Fibroblast of lung (primary cell): ENCODE measurements around the gene HAAO. TPM values are rescaled to one million over a fixed set of nuclear protein-coding genes. Genes with fewer than 3 reads are reported as not detected.

Experiments used
- DNase-seq, 2 donors: peaks; one replicate each; pipeline versions ENCODE4 v3.0.0 to v3.0.0-alpha.2; 2010; ENCODE audit warnings: low read depth in 2 of 2
- H2AFZ ChIP-seq: 2 replicates; pipeline ENCODE4 v1.5.1; 2012; ENCODE audit warnings: low read length, control low read depth, inconsistent platforms
- H3K27ac ChIP-seq: 2 replicates; pipeline ENCODE4 v1.5.1; 2011; ENCODE audit warnings: low read length, control low read depth; ENCODE audit not compliant: insufficient read depth
- H3K27me3 ChIP-seq: 2 replicates; pipeline ENCODE4 v1.5.1; 2011; ENCODE audit warnings: mild to moderate bottlenecking, low read length; ENCODE audit not compliant: control insufficient read depth, insufficient read depth
- H3K36me3 ChIP-seq: 2 replicates; pipeline ENCODE4 v1.5.1; 2011; ENCODE audit warnings: low read length; ENCODE audit not compliant: control insufficient read depth, insufficient read depth
- H3K4me1 ChIP-seq: 2 replicates; pipeline ENCODE4 v1.5.1; 2011; ENCODE audit warnings: low read length; ENCODE audit not compliant: control insufficient read depth, insufficient read depth; ENCODE audit errors: extremely low read depth
- H3K4me2 ChIP-seq: 2 replicates; pipeline ENCODE4 v1.5.1; 2011; ENCODE audit warnings: low read length, control low read depth; ENCODE audit not compliant: insufficient read depth; ENCODE audit errors: extremely low read depth
- H3K4me3 ChIP-seq, 4 experiments: fragments of 200-600 bp in 1 of 4; sonication (generic) in 1 of 4; replicated peaks in 1 of 4; 2 replicates each; pipeline ENCODE4 v1.5.1; 2011 to 2016; ENCODE audit warnings: low read length in 4 of 4, low read depth in 3 of 4, mild to moderate bottlenecking in 3 of 4, control low read depth in 2 of 4, inconsistent platforms in 1 of 4, mixed read lengths in 1 of 4; ENCODE audit not compliant: insufficient read depth in 1 of 4; ENCODE audit errors: control extremely low read depth in 1 of 4
- H3K79me2 ChIP-seq: 2 replicates; pipeline ENCODE4 v1.5.1; 2012; ENCODE audit warnings: mild to moderate bottlenecking, low read length, inconsistent platforms; ENCODE audit not compliant: control insufficient read depth, insufficient read depth
- H3K9ac ChIP-seq: 2 replicates; pipeline ENCODE4 v1.5.1; 2011; ENCODE audit warnings: mild to moderate bottlenecking, low read length, control low read depth; ENCODE audit not compliant: insufficient read depth
- H3K9me3 ChIP-seq: 2 replicates; pipeline ENCODE4 v1.5.1; 2012; ENCODE audit warnings: low read depth, low read length; ENCODE audit not compliant: control insufficient read depth, insufficient read depth
- H4K20me1 ChIP-seq: 2 replicates; pipeline ENCODE4 v1.5.1; 2011; ENCODE audit warnings: low read length; ENCODE audit not compliant: control insufficient read depth, insufficient read depth; ENCODE audit errors: extremely low read depth
- EZH2 ChIP-seq: IDR thresholded peaks from 2 replicates; pipeline ENCODE4 v1.5.1; 2012; ENCODE audit warnings: low read length, control low read depth, mild to moderate bottlenecking; ENCODE audit errors: missing control alignments
- polyA plus RNA-seq, 2 donors: library from polyadenylated mRNA; depleted of rRNA in 1 of 2; stranded (reverse) in 1 of 2; unstranded in 1 of 2; fragments of >200 nt; gene quantifications; 2 replicates each; pipeline ENCODE4 v1.2.1, GENCODE V29; 2011 to 2012; ENCODE audit warnings: missing spikeins in 1 of 2
- total RNA-seq: library from RNA; depleted of rRNA; stranded (reverse); fragments of >200 nt; gene quantifications from 2 replicates; pipeline ENCODE4 v1.2.1, GENCODE V29; 2014
- TF ChIP-seq, protein P1 (sequence below), 2 donors: IDR thresholded peaks in 1 of 2; conservative IDR thresholded peaks in 1 of 2; 1 replicate in 1 of 2; 2 replicates in 1 of 2; pipeline ENCODE4 v1.5.1; 2011 to 2012; ENCODE audit warnings: low read length in 2 of 2, control low read depth in 1 of 2, inconsistent platforms in 1 of 2, low read depth in 1 of 2, mild to moderate bottlenecking in 1 of 2

HAAO gene
- total and polyA plus RNA-seq, 2 donors (not counting 1 experiment from before 2014, with no cell fraction given) = 0.58 to 4.1 TPM

- peaks cover 4% of the 10 kb centered on the region for H3K4me1 ChIP-seq
- no peak overlapping the region for H3K4me3 ChIP-seq
- DNase-seq = no peak
- H4K20me1 ChIP-seq = no peaks in the 10 kb centered on the region
- H3K79me2 ChIP-seq = no peaks in the 10 kb centered on the region
- H3K27me3 ChIP-seq = peaks cover 4% of the 10 kb centered on the region
- H3K9me3 ChIP-seq = no peaks in the 10 kb centered on the region
- no peak overlapping the region for H3K9ac ChIP-seq
- no peak overlapping the region for H3K4me2 ChIP-seq
- H3K27ac ChIP-seq = no peak overlapping the region
- H3K36me3 ChIP-seq = no peaks in the 10 kb centered on the region
- H2AFZ ChIP-seq = no peak overlapping the region
- TF ChIP-seq, protein P1, sequence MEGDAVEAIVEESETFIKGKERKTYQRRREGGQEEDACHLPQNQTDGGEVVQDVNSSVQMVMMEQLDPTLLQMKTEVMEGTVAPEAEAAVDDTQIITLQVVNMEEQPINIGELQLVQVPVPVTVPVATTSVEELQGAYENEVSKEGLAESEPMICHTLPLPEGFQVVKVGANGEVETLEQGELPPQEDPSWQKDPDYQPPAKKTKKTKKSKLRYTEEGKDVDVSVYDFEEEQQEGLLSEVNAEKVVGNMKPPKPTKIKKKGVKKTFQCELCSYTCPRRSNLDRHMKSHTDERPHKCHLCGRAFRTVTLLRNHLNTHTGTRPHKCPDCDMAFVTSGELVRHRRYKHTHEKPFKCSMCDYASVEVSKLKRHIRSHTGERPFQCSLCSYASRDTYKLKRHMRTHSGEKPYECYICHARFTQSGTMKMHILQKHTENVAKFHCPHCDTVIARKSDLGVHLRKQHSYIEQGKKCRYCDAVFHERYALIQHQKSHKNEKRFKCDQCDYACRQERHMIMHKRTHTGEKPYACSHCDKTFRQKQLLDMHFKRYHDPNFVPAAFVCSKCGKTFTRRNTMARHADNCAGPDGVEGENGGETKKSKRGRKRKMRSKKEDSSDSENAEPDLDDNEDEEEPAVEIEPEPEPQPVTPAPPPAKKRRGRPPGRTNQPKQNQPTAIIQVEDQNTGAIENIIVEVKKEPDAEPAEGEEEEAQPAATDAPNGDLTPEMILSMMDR (conservative IDR thresholded peaks at IDR 0.05 in 1 of 2, IDR thresholded peaks at IDR 0.05 in 1 of 2; ENCODE audit: low read depth in 1 of 2, low read length in 2 of 2) = no peak
- no peak for TF ChIP-seq EZH2
Measured at GRCh38 chr2:42808301-42808700, 15.9 kb upstream of the HAAO start.

DNA sequence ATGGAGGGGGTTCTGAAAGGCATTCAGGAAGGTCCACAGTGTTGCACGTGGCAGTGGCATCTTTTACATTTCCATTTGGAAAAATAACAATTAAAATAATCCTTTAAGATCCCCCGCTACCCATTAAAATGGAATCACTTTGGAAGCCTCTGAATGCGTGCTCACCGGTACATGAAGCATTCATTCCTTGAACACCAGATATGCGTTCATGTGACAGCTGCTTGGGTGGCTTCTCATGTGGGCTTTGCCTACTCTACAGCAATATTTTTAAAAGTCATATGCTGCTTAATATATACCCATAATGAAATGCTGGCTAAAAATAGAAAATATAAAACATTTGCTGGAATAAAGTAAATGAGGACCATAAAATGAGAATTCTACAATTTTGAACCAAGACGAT, 14.4 kb upstream of the HAAO start:
- no peak for TF ChIP-seq EZH2
- TF ChIP-seq, protein P1 (conservative IDR thresholded peaks at IDR 0.05 in 1 of 2, IDR thresholded peaks at IDR 0.05 in 1 of 2; ENCODE audit: low read depth in 1 of 2, low read length in 2 of 2) = no peak
- no peaks in the 10 kb centered on the region for H4K20me1 ChIP-seq
- no peaks in the 10 kb centered on the region for H3K79me2 ChIP-seq
- H3K4me2 ChIP-seq = no peak overlapping the region
- no peak overlapping the region for H3K4me3 ChIP-seq
- peaks cover 4% of the 10 kb centered on the region for H3K27me3 ChIP-seq
- H3K27ac ChIP-seq = no peak overlapping the region
- DNase-seq = no peak
- H3K9ac ChIP-seq = no peak overlapping the region
- no peaks in the 10 kb centered on the region for H3K36me3 ChIP-seq
- H3K4me1 ChIP-seq = peaks cover 4% of the 10 kb centered on the region
- H3K9me3 ChIP-seq = no peaks in the 10 kb centered on the region
- no peak overlapping the region for H2AFZ ChIP-seq

- no peaks in the 10 kb centered on the region for H3K9me3 ChIP-seq
- H3K27ac ChIP-seq = no peak overlapping the region
- TF ChIP-seq EZH2 = no peak
- TF ChIP-seq, protein P1 (conservative IDR thresholded peaks at IDR 0.05 in 1 of 2, IDR thresholded peaks at IDR 0.05 in 1 of 2; ENCODE audit: low read depth in 1 of 2, low read length in 2 of 2) = no peak
- H4K20me1 ChIP-seq = no peaks in the 10 kb centered on the region
- no peak overlapping the region for H2AFZ ChIP-seq
- no peak overlapping the region for H3K4me3 ChIP-seq
- no peak overlapping the region for H3K9ac ChIP-seq
- no peak for DNase-seq
- no peak overlapping the region for H3K4me2 ChIP-seq
- H3K27me3 ChIP-seq = peaks cover 4% of the 10 kb centered on the region
- H3K4me1 ChIP-seq = peaks cover 4% of the 10 kb centered on the region
- H3K36me3 ChIP-seq = no peaks in the 10 kb centered on the region
- H3K79me2 ChIP-seq = no peaks in the 10 kb centered on the region
Measured at GRCh38 chr2:42804891-42805290, 12.5 kb upstream of the HAAO start.
